ENCODE results near the gene LGALS3BP. TPM values are rescaled to one million over a fixed set of nuclear protein-coding genes. Genes with fewer than 3 reads are reported as not detected.

Gene LGALS3BP
- total RNA-seq (10 to 100 TPM; 50.5 to 54.4 TPM), polyA plus RNA-seq (10 to 100 TPM; 51.5 to 90.6 (median 88.6) TPM), total RNA-seq (24.6 to 44.0 (median 36.6) reads per million in 6 experiments)

GRCh38 chr17:78979780-78980623 is at the start of gene LGALS3BP:
LGALS3BP (minus strand) TSS chr17:78979923; CDS start chr17:78977191, 2,732 bp downstream.
- POLR2A ChIA-PET = interaction anchor here (1.0 to 1.2 kb wide), 4 partner anchors 9 to 94 kb away, joined by 3 to 4 read pairs (median 3); partner anchors contain the start of genes CANT1 and ENGASE
- Mint-ChIP-seq H3K4me1 (peaks cover 7 to 32% (median 19%) of the 10 kb centered on the region in 4 donors), H3K27ac (peak within 1 kb of the TSS; percentile 80 to 97 (median 92)), H3K4me3 (peak within 1 kb of the TSS; percentile 71 to 91 (median 81)), H3K9me3 (no peaks in the 10 kb centered on the region), H3K27me3 (no peaks in the 10 kb centered on the region), H3K36me3 (peaks cover 0 to 9% (median 0%) of the 10 kb centered on the region in 3 donors)
- peak; percentile 87 to 93 for ATAC-seq
- DNase-seq = peak in 9 of 10 donors; percentile 13 to 77 (median 32)

DNA sequence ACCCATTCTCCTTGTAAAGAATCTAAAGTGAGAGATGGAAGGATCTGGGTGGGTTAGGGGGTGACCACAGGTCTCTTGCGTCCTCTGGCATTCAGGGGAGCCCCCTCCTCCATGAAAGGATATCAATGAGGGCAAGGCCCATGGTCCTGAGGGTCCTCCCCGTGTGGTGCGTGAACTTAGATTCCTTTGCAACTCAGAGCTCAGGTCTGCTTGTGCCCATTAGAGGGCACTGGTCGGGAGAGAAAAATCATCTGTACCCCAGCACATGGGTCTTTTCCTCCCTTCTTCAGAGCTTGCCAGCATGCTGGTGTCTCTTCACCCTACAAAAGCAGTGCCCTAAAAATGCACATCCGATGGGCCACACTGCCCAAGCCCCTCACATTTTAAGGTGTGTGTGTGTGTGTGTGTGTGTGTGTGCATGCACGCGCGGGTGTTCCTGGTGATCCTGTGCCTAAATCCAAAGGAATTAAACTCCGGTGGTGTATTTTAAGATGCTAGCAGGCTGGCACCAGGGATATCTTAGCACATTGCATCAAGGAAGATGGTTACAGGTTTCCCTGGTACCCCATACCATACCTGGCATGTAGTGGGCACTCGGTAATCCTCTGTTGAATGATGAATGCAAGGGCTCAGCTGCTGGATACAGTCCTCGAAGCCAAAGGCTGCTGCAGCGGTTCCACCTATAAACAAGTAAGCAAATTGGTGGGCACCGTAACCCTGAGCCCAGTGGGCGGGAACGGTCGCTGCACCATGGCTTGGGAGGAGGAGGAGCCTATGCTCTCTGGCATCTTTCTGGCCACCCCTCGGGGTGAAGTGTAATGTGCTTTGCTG is 49.0 kb upstream of the LGALS3BP start:
- Mint-ChIP-seq H3K9me3 (no peaks in the 10 kb centered on the region), H3K4me1 (peaks cover 3 to 17% (median 7%) of the 10 kb centered on the region in 4 donors), H3K36me3 (peaks cover 0 to 2% (median 0%) of the 10 kb centered on the region in 3 donors), H3K27ac (no peak overlapping the region), H3K4me3 (no peak overlapping the region), H3K27me3 (peaks cover 3 to 49% (median 15%) of the 10 kb centered on the region in 5 donors)
- DNase-seq (peak in 1 of 10 donors; percentile 38), ATAC-seq (no peak)
- POLR2A ChIA-PET = no interaction called here

GRCh38 chr17:79027925-79028491 is 48.3 kb upstream of the LGALS3BP start:
- POLR2A ChIA-PET = no interaction called here
- no peaks in the 10 kb centered on the region for H3K9me3 Mint-ChIP-seq
- peaks cover 0 to 2% (median 0%) of the 10 kb centered on the region in 3 donors for H3K36me3 Mint-ChIP-seq
- ATAC-seq = no peak
- DNase-seq = no peak
- peaks cover 3 to 49% (median 18%) of the 10 kb centered on the region in 5 donors for H3K27me3 Mint-ChIP-seq
- no peak overlapping the region for H3K4me3 Mint-ChIP-seq
- peaks cover 5 to 22% (median 8%) of the 10 kb centered on the region in 4 donors for H3K4me1 Mint-ChIP-seq
- no peak overlapping the region for H3K27ac Mint-ChIP-seq

GRCh38 chr17:79027274-79027924 is 47.7 kb upstream of the LGALS3BP start:
- H3K27ac Mint-ChIP-seq = no peak overlapping the region
- H3K9me3 Mint-ChIP-seq = no peaks in the 10 kb centered on the region
- no peak overlapping the region for H3K4me3 Mint-ChIP-seq
- DNase-seq (peak in 1 of 10 donors; percentile 45), ATAC-seq (no peak)
- peaks cover 0 to 2% (median 0%) of the 10 kb centered on the region in 3 donors for H3K36me3 Mint-ChIP-seq
- peaks cover 4 to 26% (median 8%) of the 10 kb centered on the region in 4 donors for H3K4me1 Mint-ChIP-seq
- POLR2A ChIA-PET = interaction anchor here (0.6 kb wide), 1 partner anchor 18 kb away, joined by 4 read pairs; the partner anchor contains the start of gene CANT1
- H3K27me3 Mint-ChIP-seq = peaks cover 3 to 48% (median 20%) of the 10 kb centered on the region in 5 donors

DNA sequence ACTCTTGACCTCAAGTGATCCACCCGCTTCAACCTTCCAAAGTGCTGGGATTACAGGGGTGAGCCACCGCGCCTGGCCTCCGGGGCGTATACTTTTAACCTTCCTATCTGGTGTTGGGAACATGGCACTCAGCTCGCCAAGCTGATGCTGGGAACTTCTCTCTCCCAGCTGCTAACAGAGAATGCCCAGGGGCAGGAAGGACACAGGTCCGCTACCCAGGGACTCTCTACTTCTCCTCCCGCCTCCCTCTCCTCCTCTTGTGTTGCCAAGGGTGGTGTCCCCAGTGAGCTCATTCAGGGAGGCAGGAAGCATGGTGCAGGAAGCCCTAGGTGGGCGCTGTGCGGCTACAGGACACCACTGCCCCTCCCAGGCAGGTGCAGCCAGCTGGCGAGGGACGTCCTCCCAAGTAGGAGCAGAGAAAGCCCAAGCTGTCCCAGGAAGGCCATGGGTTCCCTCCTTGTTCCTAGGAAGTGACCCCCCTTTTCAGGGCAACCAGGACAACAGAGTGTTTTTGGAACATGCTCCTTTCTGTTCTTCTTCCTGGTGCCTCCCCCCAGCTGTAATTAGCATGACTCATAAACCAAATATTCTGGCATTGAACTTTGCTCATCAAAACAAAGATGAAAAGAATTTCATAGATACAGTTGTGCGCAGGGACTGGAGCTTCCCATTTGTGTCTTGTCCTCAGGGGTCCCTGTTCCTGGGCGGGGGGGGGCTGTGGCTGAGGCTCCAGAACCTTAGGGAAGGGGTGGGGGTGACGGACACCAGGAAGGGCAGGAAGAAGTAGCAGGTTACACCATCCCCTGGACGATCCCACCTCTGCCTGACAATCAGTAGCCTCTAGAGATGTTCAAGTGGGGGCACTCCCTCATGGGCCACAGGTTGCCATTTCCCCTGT is 46.9 kb upstream of the LGALS3BP start:
- Mint-ChIP-seq H3K27ac (no peak overlapping the region), H3K4me3 (peak overlapping the region in 3 of 10 donors; percentile 10 to 66 (median 39)), H3K9me3 (no peaks in the 10 kb centered on the region), H3K4me1 (peaks cover 3 to 26% (median 8%) of the 10 kb centered on the region in 4 donors), H3K27me3 (peaks cover under 1 to 40% (median 15%) of the 10 kb centered on the region in 5 donors), H3K36me3 (no peaks in the 10 kb centered on the region)
- DNase-seq (peak in 1 of 10 donors; percentile 48), ATAC-seq (no peak)
- POLR2A ChIA-PET = no interaction called here

GRCh38 chr17:79024901-79025737 is 45.4 kb upstream of the LGALS3BP start:
- DNase-seq (peak in 1 of 10 donors; percentile 52), ATAC-seq (no peak)
- H3K27ac Mint-ChIP-seq = peak overlapping the region in 2 of 10 donors; percentile 1 to 22
- peak overlapping the region; percentile 77 to 94 (median 88) for H3K4me3 Mint-ChIP-seq
- no peaks in the 10 kb centered on the region for H3K9me3 Mint-ChIP-seq
- H3K36me3 Mint-ChIP-seq = no peaks in the 10 kb centered on the region
- POLR2A ChIA-PET = interaction anchor here (0.8 kb wide), 1 partner anchor 49 kb away, joined by 3 read pairs; the partner anchor contains the start of gene ENGASE
- H3K27me3 Mint-ChIP-seq = peaks cover 0 to 29% (median 12%) of the 10 kb centered on the region in 5 donors
- peaks cover 3 to 26% (median 8%) of the 10 kb centered on the region in 4 donors for H3K4me1 Mint-ChIP-seq

- Mint-ChIP-seq H3K4me3 (peak within 1 kb of the TSS; percentile 83 to 94 (median 88)), H3K27me3 (peaks cover 0 to 26% (median 13%) of the 10 kb centered on the region in 5 donors), H3K4me1 (peaks cover 3 to 26% (median 8%) of the 10 kb centered on the region in 4 donors), H3K9me3 (no peaks in the 10 kb centered on the region), H3K36me3 (no peaks in the 10 kb centered on the region), H3K27ac (peak within 1 kb of the TSS in 7 of 10 donors; percentile 25 to 89 (median 57))
- DNase-seq = peak in 8 of 10 donors; percentile 9 to 67 (median 36)
- peak; percentile 76 to 83 for ATAC-seq
- POLR2A ChIA-PET = no interaction called here
These were observed 44.4 kb upstream of the LGALS3BP start, which contains the start of gene C1QTNF1 for GRCh38 chr17:79023886-79024771. C1QTNF1 (plus strand) TSS chr17:79024169; CDS start chr17:79043969, 19,800 bp downstream.

GRCh38 chr17:79023180-79023705 is 43.5 kb upstream of the LGALS3BP start:
- Mint-ChIP-seq H3K9me3 (no peaks in the 10 kb centered on the region), H3K36me3 (no peaks in the 10 kb centered on the region), H3K27ac (peak overlapping the region in 1 of 10 donors; percentile 8), H3K4me3 (peak overlapping the region; percentile 69 to 94 (median 88)), H3K4me1 (peaks cover 3 to 26% (median 8%) of the 10 kb centered on the region in 4 donors), H3K27me3 (peaks cover 0 to 20% (median 16%) of the 10 kb centered on the region in 5 donors)
- ATAC-seq = no peak
- peak in 1 of 10 donors; percentile 24 for DNase-seq
- POLR2A ChIA-PET = no interaction called here

- no peaks in the 10 kb centered on the region for H3K9me3 Mint-ChIP-seq
- no peak overlapping the region for H3K27ac Mint-ChIP-seq
- H3K4me3 Mint-ChIP-seq = peak overlapping the region in 4 of 10 donors; percentile 42 to 88 (median 66)
- POLR2A ChIA-PET = no interaction called here
- ATAC-seq (no peak), DNase-seq (peak in 1 of 10 donors; percentile 19)
- H3K27me3 Mint-ChIP-seq = peaks cover 0 to 18% (median 13%) of the 10 kb centered on the region in 5 donors
- no peaks in the 10 kb centered on the region for H3K36me3 Mint-ChIP-seq
- peaks cover 3 to 26% (median 8%) of the 10 kb centered on the region in 4 donors for H3K4me1 Mint-ChIP-seq
These were observed 42.8 kb upstream of the LGALS3BP start for GRCh38 chr17:79022507-79022991.
